GM19372 (cell line): ENCODE measurements around the gene AMER2.

Experiments
- ATAC-seq: cut with Tn5 transposase; IDR thresholded peaks from one replicate; pipeline ENCODE4 v1.9.1; 2021; ENCODE audit warnings: mild to moderate bottlenecking, low read depth, moderate library complexity; ENCODE audit not compliant: unreplicated experiment

Gene AMER2

DNA sequence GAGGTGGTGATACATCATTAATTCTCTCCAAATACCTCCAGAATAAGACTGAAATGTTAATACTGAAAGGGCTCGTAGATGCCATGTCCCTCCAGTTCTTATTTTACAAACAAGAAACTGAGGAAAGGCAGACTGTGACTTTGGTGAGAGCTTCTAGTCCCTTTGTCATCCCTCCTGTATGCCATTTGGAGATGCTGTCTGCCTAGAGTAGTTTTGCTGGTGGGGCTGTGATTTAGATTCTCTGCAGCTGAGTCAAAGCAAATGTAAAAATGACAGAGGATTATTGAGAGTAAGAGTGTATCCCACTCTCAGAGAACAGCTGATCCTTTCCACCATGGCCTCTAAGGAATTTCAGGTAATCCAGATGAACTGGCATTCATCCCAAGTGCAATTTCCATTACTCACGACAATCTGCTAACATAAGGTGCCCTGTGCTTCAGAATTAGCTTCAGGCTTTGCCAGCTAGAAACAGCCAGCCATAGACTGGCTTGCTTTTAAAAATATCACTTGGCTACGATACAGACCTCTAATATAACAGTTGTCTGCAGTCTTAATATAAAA is 59.3 kb downstream of the AMER2 start:
- no peak for ATAC-seq
